ENCODE data around the gene RAB3GAP2.

- TF ChIP-seq POLR2A (IDR thresholded peaks at IDR 0.05; ENCODE audit: low read depth, low read length): no peak
- no peak for TF ChIP-seq POLR2AphosphoS5 (IDR thresholded peaks at IDR 0.05; ENCODE audit: low read depth, low read length)
- TF ChIP-seq TAF1 (IDR thresholded peaks at IDR 0.05; ENCODE audit: low read depth, low read length): no peak
These were observed 49.3 kb downstream of the RAB3GAP2 start for GRCh38 chr1:220222939-220223338.
